GM19351 (cell line): ENCODE measurements around the gene PAX8.
"Not testable (repeated sequence)": the region's sequence is repeated elsewhere in the genome, so short reads cannot be mapped to it uniquely, and the experiment has no call there.

ENCODE experiments used
- ATAC-seq: cut with Tn5 transposase; IDR thresholded peaks from one replicate; pipeline ENCODE4 v1.9.1; 2021; ENCODE audit warnings: mild to moderate bottlenecking, moderate library complexity; ENCODE audit not compliant: unreplicated experiment

Gene PAX8

DNA sequence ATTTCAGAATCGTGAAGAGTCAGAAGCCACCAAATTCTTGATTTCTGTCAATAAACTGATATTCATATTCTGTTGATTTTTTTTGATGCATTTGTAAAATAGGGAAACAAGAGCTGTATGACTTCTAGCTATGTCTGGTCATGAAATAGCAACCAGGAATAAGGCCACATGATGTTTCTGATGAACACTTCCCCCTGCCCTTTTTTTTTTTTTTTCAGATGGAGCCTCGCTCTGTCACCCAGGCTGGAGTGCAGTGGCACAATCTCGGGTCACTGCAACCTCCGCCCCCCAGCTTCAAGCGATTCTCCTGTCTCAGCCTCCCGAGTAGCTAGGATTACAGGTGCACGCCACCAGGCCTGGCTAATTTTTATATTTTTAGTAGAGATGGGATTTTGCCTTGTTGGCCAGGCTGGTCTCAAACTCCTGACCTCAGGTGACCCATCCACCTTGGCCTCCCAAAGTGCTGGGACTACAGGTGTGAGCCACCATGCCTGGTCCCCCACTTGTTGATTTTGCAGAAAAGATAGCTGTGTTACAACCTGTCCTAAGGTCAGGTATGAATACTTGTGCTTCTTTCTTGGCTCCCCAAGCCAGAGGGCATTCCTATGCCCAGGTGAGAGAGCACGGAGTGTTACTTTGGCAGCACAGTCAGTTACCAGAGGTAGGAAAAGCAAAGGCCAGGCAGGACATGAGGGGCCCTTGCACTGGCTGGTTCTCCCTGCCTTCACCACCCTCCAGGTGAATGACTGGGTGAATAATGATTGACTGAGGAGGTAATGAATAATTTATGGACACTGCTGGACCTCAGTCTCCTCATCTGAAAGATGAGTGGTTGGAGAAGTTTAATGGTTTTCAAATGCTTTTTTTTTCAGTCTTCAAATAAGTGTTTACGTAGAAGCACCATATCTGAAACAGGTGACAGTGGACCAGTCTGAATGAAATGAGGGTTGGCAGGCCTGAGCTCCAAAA is 39.6 kb downstream of the PAX8 start:
- no peak for ATAC-seq

DNA sequence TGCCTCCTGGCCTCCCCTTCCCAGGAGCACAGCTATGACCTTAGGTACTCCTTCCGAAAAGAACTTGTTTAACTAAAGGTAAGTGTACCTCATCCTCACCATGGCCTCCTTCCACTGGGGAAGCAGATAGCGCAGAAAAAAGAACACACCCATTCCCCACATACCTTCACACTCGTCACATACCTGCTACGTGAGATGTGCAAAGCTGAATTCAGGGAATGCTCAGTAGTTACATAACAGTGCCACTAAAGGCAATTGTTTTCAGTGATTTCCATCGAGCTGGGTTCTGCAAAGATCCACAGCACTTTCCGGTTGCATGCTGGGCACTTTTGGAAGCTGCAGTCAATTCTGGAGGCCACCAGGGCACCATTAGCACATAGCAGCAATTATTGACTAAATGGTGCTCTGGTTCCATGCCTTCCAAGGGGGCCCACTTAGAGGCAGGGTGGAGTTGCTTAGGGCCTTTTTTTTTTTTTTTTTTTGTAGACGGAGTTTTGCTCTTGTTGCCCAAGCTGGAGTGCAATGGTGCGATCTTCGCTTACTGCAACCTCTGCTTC is 41.0 kb downstream of the PAX8 start:
- ATAC-seq, result no peak

DNA sequence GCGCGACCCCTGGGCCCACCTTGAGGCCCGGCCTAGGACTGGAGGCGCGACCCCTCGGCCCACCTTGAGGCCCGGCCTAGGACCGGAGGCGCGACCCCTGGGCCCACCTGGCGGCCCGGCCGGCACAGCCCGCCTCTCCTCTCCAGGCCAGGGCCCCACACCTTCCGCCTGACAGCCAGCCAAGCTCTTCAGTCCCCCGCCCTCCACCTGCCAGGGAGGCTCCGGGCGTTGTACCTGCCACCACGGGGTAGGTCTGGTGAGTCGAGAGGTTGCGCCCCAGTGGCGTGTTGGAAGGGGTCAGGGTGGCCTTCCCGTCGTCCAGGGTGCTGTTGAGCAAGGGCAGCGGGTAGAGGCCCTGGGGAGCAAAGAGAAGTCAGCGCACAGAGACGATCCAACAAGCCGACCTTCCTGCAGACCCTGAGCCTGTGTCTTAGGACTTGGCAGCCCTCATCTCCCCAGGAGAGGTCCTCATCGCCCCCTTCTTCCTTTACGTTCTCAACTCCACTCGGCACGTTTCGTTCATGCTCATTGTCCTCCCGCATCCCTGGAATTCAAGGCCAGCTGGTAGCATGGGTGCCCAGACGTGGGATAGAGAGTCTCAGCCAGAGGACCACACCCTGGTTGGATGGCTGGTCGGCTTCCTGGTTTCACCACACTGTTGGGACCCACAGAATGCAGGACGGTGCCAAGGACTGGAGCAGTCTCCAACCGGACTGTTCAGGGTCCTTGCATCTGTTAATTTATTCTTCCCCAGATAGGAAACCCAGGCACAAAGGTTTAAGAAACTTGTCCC is 42.2 kb downstream of the PAX8 start:
- no peak for ATAC-seq

- not testable (repeated sequence) for ATAC-seq
These were observed 43.1 kb downstream of the PAX8 start for GRCh38 chr2:113235347-113236226.

GRCh38 chr2:113234721-113235346 is 43.9 kb downstream of the PAX8 start:
- ATAC-seq, result no peak

GRCh38 chr2:113233593-113234550 is 44.8 kb downstream of the PAX8 start:
- ATAC-seq, result peak; percentile 65

GRCh38 chr2:113232740-113233139 is 46.0 kb downstream of the PAX8 start:
- no peak for ATAC-seq

DNA sequence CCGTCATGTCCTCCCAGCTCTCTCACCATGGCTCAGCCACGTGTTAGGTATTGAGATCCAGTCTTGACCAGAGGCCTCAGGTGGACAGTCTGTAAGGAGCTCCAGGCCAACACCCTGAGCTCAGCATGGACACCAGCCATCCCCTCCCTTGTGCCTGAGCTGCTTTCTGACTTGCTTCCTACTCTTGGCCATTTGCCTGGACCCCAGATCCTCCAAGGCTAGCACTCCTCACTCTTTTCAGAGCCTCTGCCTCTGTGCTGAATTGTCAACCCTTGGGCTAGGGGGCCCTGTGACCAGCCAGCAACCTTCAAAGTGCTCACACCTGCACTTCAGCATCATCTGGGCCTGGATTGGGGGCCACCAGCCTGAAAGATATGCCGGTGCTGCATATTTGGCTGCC is 46.6 kb downstream of the PAX8 start:
- no peak for ATAC-seq

DNA sequence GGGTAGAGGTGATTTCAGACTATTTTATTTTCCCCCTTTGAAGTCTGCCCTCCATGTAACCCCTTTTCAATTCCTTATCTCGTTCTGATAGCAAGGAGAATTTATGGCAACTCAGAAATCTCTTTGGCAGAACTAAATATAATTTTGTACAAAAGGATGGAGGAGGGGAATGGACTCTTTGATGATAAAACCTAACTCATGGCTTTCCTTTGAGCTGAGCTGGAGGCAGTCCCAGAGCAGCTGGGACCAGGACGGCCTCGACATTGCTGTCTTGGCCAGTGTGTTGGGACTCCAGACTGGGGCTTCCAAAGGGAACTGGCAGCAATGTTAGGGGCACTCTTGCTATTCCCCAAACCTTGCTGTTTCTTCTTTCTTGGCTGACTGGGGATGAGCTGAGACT is 47.7 kb downstream of the PAX8 start:
- ATAC-seq, result no peak

DNA sequence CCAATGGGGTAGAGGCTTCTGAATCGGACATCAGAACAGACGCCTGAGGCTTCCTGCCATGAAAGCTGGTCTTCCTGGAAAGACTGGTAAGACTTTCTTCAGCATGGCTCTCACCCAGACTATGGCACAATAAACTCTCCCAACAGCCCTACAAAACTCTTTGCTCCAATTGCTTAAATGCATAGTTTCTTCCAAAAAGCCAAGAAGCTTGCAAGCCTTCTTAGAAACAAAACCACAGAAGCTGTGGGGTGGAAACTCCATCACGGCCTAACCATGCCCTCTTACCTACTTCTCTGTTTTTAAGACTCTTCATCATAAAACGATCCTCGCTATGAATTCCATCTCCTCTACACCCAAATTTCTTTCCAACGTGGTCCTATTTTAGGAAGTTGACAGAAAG is 48.2 kb downstream of the PAX8 start:
- ATAC-seq, result no peak

DNA sequence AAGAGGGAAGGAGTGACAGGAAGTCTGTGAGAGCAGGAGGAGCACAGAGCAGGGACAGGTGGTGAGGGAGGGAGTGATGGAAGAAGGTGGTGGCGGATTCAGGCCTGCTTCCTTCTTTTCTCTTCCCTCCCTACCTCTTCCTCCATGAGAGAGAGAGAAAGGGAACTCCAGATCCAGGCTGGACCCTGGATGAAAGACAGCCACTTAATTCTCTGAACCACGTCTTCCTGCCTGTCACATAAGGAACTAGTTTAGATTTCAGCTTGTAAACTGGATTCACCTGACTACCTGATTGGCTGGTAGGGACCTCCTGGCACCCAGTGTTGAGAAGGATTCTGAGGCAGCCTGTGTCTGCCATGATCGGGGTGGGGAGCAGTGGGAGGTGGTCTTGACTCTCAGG is 48.9 kb downstream of the PAX8 start:
- ATAC-seq, result no peak

- no peak for ATAC-seq
These were observed 49.6 kb downstream of the PAX8 start for GRCh38 chr2:113228991-113229716.

DNA sequence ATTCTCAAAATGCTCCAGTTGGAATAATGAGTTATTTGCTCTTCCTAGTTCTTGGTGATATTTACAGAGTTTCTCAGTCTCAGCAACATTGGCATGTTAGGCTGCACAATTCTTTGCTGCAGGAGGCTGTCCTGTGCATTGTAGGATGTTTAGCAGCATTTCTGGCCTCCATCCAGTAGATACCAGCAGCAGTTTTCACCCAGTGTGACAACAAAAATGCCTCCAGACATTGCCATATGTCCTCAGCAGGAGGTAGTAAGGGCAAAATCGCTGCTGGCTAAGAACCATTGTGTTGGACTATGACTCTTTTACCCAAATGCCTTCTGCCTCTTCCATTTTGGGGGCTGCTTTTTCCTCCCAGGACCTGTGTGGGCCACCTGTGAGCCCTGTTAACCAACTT is 50.4 kb downstream of the PAX8 start:
- ATAC-seq, result no peak

- no peak for ATAC-seq
These were observed 51.0 kb downstream of the PAX8 start for GRCh38 chr2:113227698-113228097.

GRCh38 chr2:113227290-113227689 is 51.4 kb downstream of the PAX8 start:
- no peak for ATAC-seq

- no peak for ATAC-seq
These were observed 52.3 kb downstream of the PAX8 start for GRCh38 chr2:113226462-113226861.

GRCh38 chr2:113225263-113226259 is 53.2 kb downstream of the PAX8 start:
- no peak for ATAC-seq
